Vagina (tissue), 2 donors: ENCODE measurements around the gene TSPAN9.

Source experiments
- POLR2A ChIP-seq, 2 donors: fragments of 450-650 bp; IDR thresholded peaks; one replicate each; pipeline ENCODE4 v1.6.1; 2017; ENCODE audit warnings: antibody characterized with exemption in 2 of 2, mild to moderate bottlenecking in 2 of 2, moderate library complexity in 2 of 2
- POLR2AphosphoS5 ChIP-seq, 2 donors: sonication (generic); formaldehyde crosslinking; IDR thresholded peaks; one replicate each; pipeline ENCODE4 v1.9.0; 2017; ENCODE audit warnings: antibody characterized with exemption in 2 of 2, mild to moderate bottlenecking in 2 of 2, low read depth in 1 of 2; ENCODE audit not compliant: insufficient read depth in 1 of 2
- TF ChIP-seq, protein P1 (sequence below), 3 experiments: fragments of 450-650 bp in 2 of 3; fragments of 200-600 bp in 1 of 3; sonication (generic) in 1 of 3; IDR thresholded peaks; one replicate each; pipeline ENCODE4 v1.5.1; 2017 to 2019; ENCODE audit warnings: antibody characterized with exemption in 3 of 3, mild to moderate bottlenecking in 2 of 3, moderate library complexity in 2 of 3

DNA sequence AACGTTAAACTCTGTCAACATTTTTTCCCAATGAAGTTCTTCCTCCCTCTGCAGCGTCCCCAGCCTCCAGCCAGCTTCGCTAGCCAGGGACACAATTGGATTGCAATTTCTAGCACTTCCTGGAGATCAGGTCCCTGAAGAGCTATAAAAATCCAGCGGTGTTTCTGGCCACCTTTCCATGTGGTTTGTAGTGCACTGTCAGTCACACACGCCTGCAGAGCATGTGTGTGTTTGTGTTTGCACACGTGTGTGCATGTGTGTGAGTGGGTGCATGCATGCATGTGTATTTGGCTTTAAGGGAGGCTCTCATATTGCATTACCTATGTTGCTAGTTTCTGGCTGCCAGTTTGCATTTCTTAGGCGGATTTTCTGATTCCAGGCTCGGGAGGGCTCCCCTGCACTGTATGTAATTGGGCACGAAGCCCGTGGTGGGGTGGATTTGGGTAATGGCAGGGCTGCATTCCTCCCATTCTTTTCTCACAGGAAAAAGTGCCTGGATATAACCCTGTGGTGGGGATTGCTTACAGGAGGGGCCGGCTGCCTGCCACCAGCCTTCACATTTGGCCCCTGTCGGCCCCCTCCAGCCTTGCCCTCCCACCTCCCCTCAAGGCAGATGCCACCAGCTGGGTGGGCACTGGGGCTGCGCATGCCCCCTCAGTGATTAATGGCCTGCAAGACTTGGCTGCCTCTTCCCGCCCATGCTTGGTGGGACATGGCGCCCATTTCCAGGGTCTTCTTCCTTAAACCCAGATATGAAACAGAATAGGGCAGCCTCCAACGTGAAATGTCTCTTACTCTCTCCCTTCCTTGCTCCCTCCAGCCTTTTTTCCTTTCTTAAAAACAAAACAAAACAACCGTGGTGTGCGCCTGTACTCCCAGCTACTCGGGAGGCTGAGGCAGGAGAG lies 74.0 kb downstream of the TSPAN9 start:
- TF ChIP-seq, protein P1, sequence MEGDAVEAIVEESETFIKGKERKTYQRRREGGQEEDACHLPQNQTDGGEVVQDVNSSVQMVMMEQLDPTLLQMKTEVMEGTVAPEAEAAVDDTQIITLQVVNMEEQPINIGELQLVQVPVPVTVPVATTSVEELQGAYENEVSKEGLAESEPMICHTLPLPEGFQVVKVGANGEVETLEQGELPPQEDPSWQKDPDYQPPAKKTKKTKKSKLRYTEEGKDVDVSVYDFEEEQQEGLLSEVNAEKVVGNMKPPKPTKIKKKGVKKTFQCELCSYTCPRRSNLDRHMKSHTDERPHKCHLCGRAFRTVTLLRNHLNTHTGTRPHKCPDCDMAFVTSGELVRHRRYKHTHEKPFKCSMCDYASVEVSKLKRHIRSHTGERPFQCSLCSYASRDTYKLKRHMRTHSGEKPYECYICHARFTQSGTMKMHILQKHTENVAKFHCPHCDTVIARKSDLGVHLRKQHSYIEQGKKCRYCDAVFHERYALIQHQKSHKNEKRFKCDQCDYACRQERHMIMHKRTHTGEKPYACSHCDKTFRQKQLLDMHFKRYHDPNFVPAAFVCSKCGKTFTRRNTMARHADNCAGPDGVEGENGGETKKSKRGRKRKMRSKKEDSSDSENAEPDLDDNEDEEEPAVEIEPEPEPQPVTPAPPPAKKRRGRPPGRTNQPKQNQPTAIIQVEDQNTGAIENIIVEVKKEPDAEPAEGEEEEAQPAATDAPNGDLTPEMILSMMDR (IDR thresholded peaks at IDR 0.05): no peak
- no peak for TF ChIP-seq POLR2AphosphoS5 (IDR thresholded peaks at IDR 0.05; ENCODE audit: insufficient read depth in 1 of 2, low read depth in 1 of 2)
- no peak for TF ChIP-seq POLR2A (IDR thresholded peaks at IDR 0.05)
